Peyer's patch (tissue), 4 donors: ENCODE measurements around the gene GFRA4. TPM values are rescaled to one million over a fixed set of nuclear protein-coding genes. Genes with fewer than 3 reads are reported as not detected.

Experiments
- DNase-seq, 3 donors: peaks; one replicate each; pipeline ENCODE4 v3.0.0-alpha.2; 2017 to 2019
- H3K27ac ChIP-seq, 4 donors: fragments of 200-600 bp; sonication (generic); one replicate each; pipeline ENCODE4 v1.5.1; 2016 to 2019
- H3K27me3 ChIP-seq, 2 donors: fragments of 200-600 bp; sonication (generic); one replicate each; pipeline ENCODE4 v1.5.1; 2019
- H3K36me3 ChIP-seq, 3 donors: fragments of 200-600 bp; sonication (generic); one replicate each; pipeline ENCODE4 v1.5.1; 2016 to 2019
- H3K4me1 ChIP-seq, 4 donors: fragments of 200-600 bp; sonication (generic); one replicate each; pipeline ENCODE4 v1.5.1; 2016 to 2019
- H3K4me3 ChIP-seq, 4 donors: fragments of 200-600 bp; sonication (generic); 1 replicate in 3 of 4; 2 replicates in 1 of 4; pipeline ENCODE4 v1.5.1; 2016 to 2019; ENCODE audit warnings: mild to moderate bottlenecking in 1 of 4
- H3K9me3 ChIP-seq, 4 donors: fragments of 200-600 bp; sonication (generic); one replicate each; pipeline ENCODE4 v1.5.1; 2016 to 2019; ENCODE audit warnings: mild to moderate bottlenecking in 1 of 4
- CTCF ChIP-seq, 6 experiments: fragments of 450-650 bp in 4 of 6; fragments of 200-600 bp in 2 of 6; sonication (generic) in 1 of 6; IDR thresholded peaks; one replicate each; pipeline ENCODE4 v1.5.1; 2017 to 2019; ENCODE audit warnings: antibody characterized with exemption in 6 of 6, mild to moderate bottlenecking in 3 of 6, moderate library complexity in 1 of 6
- POLR2A ChIP-seq, 2 donors: fragments of 450-650 bp; IDR thresholded peaks; one replicate each; pipeline ENCODE4 v1.5.1; 2017; ENCODE audit warnings: antibody characterized with exemption in 2 of 2, mild to moderate bottlenecking in 2 of 2, moderate library complexity in 2 of 2
- total RNA-seq, 4 donors: library from RNA; depleted of rRNA; stranded (reverse); fragments of >200 nt; gene quantifications; one replicate each; pipeline ENCODE4 v1.1.0, GENCODE V29; 2016

GFRA4 gene
- total RNA-seq, 4 donors from 2014 or later, result not detected

GRCh38 chr20:3691897-3692296 is 28.7 kb upstream of the GFRA4 start:
- peaks cover 0 to 5% (median 0%) of the 10 kb centered on the region in 4 donors for H3K9me3 ChIP-seq
- H3K27ac ChIP-seq, result no peak overlapping the region
- no peak for DNase-seq
- peaks cover 0 to 4% (median 0%) of the 10 kb centered on the region in 4 donors for H3K4me1 ChIP-seq
- H3K36me3 ChIP-seq, result no peaks in the 10 kb centered on the region
- TF ChIP-seq POLR2A (IDR thresholded peaks at IDR 0.05) (no peak), CTCF (IDR thresholded peaks at IDR 0.05) (no peak)
- no peaks in the 10 kb centered on the region for H3K27me3 ChIP-seq
- H3K4me3 ChIP-seq, result no peak overlapping the region

GRCh38 chr20:3691306-3691705 is 28.1 kb upstream of the GFRA4 start:
- H3K4me3 ChIP-seq, result no peak overlapping the region
- DNase-seq, result no peak
- no peak for TF ChIP-seq POLR2A (IDR thresholded peaks at IDR 0.05)
- no peak for TF ChIP-seq CTCF (IDR thresholded peaks at IDR 0.05)
- peaks cover 0 to 4% (median 0%) of the 10 kb centered on the region in 4 donors for H3K4me1 ChIP-seq
- no peaks in the 10 kb centered on the region for H3K27me3 ChIP-seq
- H3K9me3 ChIP-seq, result peaks cover 0 to 2% (median 0%) of the 10 kb centered on the region in 4 donors
- no peak overlapping the region for H3K27ac ChIP-seq
- H3K36me3 ChIP-seq, result no peaks in the 10 kb centered on the region

- Histone ChIP-seq H3K4me1 (peaks cover 0 to 4% (median 0%) of the 10 kb centered on the region in 4 donors), H3K9me3 (no peaks in the 10 kb centered on the region), H3K4me3 (no peak overlapping the region), H3K27ac (no peak overlapping the region), H3K36me3 (no peaks in the 10 kb centered on the region), H3K27me3 (no peaks in the 10 kb centered on the region)
- no peak for TF ChIP-seq POLR2A (IDR thresholded peaks at IDR 0.05)
- no peak for TF ChIP-seq CTCF (IDR thresholded peaks at IDR 0.05)
- no peak for DNase-seq
Measured at GRCh38 chr20:3690413-3690812, 27.2 kb upstream of the GFRA4 start.

- TF ChIP-seq CTCF (IDR thresholded peaks at IDR 0.05) (no peak), POLR2A (IDR thresholded peaks at IDR 0.05) (no peak)
- Histone ChIP-seq H3K4me1 (peaks cover 0 to 4% (median 0%) of the 10 kb centered on the region in 4 donors), H3K9me3 (no peaks in the 10 kb centered on the region)
Measured at GRCh38 chr20:3689978-3690377, 26.8 kb upstream of the GFRA4 start.

GRCh38 chr20:3687655-3688054 is 24.5 kb upstream of the GFRA4 start:
- Histone ChIP-seq H3K36me3 (no peaks in the 10 kb centered on the region), H3K4me1 (peaks cover 0 to 4% (median 0%) of the 10 kb centered on the region in 4 donors), H3K27me3 (no peaks in the 10 kb centered on the region), H3K4me3 (no peak overlapping the region), H3K9me3 (no peaks in the 10 kb centered on the region), H3K27ac (peak overlapping the region; percentile 27 to 55 (median 46))
- no peak for DNase-seq
- no peak for TF ChIP-seq CTCF (IDR thresholded peaks at IDR 0.05)
- no peak for TF ChIP-seq POLR2A (IDR thresholded peaks at IDR 0.05)

More at GRCh38 chr20:3689978-3690377, 26.8 kb upstream of the GFRA4 start:
- Histone ChIP-seq H3K36me3 (no peaks in the 10 kb centered on the region), H3K27me3 (no peaks in the 10 kb centered on the region), H3K4me3 (no peak overlapping the region), H3K27ac (no peak overlapping the region)
- DNase-seq, result no peak

- TF ChIP-seq CTCF (IDR thresholded peaks at IDR 0.05) (no peak), POLR2A (IDR thresholded peaks at IDR 0.05) (no peak)
- peaks cover 0 to 4% (median 2%) of the 10 kb centered on the region in 4 donors for H3K4me1 ChIP-seq
- no peaks in the 10 kb centered on the region for H3K27me3 ChIP-seq
- H3K36me3 ChIP-seq, result no peaks in the 10 kb centered on the region
- DNase-seq, result peak; percentile 25 to 79 (median 63)
- H3K9me3 ChIP-seq, result no peaks in the 10 kb centered on the region
- H3K4me3 ChIP-seq, result no peak overlapping the region
- peak overlapping the region; percentile 27 to 55 (median 47) for H3K27ac ChIP-seq
Measured at GRCh38 chr20:3686867-3687321, 23.7 kb upstream of the GFRA4 start.
